WI38 (cell line): ENCODE measurements around the gene NRTN.
A peak's percentile ranks its signal among the peaks of the same experiment; 100 is the strongest.

Experiments used
- H3K4me3 ChIP-seq: 2 replicates; pipeline ENCODE4 v1.5.1; 2011; ENCODE audit warnings: low read depth, mild to moderate bottlenecking, control low read depth, low read length
- CTCF ChIP-seq: IDR thresholded peaks from 2 replicates; pipeline ENCODE4 v1.5.1; 2012; ENCODE audit warnings: low read depth, mild to moderate bottlenecking, control low read depth, low read length

NRTN gene

DNA sequence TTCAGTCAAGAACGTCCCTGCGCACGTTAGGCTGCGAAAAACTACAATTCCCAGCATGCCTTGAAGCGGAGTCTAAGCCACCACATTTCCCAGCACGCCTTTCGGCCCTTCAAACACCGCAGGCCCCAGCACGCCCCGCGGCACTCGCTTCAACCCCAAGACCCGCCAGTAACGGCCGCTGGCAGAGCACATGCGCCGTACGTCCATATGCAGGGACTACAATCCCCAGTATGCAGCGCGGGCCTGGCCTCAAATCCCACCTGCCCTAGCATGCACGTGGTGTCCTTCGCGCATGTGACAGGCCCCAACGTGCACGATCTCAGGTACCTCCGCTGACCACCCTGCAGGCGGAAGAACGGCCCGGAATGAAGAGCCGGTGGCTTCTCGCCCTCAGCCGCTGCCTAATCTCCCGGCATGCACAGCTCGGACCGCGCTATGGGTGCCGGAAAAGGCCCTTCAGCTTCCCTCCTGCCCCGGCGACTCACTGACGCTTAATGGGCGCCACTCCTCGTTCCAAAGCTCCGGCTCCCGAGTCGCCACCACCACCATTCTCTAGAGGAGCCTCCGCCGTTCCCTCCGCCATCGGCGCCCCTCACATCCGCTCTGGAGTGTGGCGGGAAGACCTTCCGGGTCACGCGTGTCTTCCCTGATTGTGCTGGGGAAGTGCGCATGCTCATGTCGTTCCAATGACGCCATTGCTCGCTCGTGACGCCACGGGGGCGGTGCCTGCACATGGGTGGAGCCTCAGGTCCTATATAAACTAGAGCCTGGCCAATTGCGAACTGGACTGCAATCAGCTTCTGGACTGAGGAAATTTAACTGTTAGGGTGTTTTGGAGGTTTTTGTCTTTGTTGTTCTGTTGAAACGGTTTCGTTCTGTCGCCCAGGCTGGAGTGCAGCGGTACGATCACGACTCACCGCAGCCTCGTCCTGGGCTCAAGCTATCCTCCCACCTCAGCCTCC, 14.0 kb upstream of the NRTN start, which contains the start of gene DUS3L:
TSS of gene DUS3L (minus strand) at position 605 of the 962 bp plus-strand sequence. CDS start at position 583, 22 bp downstream.
- H3K4me3 ChIP-seq, result peak within 1 kb of the TSS; percentile 87
- no peak for TF ChIP-seq CTCF

- H3K4me3 ChIP-seq, result no peak overlapping the region
- no peak for TF ChIP-seq CTCF
Measured at GRCh38 chr19:5792224-5792623, 12.6 kb upstream of the NRTN start.

DNA sequence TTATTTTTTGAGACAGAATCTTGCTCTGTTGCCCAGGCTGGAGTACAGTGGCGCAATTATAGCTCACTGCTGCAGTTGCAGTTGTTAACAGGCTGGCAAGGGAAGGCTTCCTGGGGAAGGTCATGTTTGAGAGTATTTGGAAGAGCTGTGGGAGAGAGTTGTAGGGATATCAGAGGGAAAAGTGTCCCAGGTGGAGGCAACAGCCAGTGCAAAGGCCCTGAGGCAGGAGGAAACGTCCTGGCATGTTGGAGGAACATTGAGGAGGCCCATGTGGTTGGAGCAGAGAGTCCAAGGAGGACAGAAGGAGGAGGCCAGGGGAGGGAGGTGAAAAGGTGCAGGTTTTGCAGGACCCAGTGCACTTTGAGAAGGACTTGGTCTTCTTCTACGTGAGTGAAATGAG, 11.7 kb upstream of the NRTN start:
- no peak for TF ChIP-seq CTCF
- no peak overlapping the region for H3K4me3 ChIP-seq

GRCh38 chr19:5795382-5795919, 9.4 kb upstream of the NRTN start:
- TF ChIP-seq CTCF, result no peak
- H3K4me3 ChIP-seq, result no peak overlapping the region

- no peak overlapping the region for H3K4me3 ChIP-seq
- TF ChIP-seq CTCF, result no peak
Measured at GRCh38 chr19:5798244-5798643, 6.6 kb upstream of the NRTN start.

DNA sequence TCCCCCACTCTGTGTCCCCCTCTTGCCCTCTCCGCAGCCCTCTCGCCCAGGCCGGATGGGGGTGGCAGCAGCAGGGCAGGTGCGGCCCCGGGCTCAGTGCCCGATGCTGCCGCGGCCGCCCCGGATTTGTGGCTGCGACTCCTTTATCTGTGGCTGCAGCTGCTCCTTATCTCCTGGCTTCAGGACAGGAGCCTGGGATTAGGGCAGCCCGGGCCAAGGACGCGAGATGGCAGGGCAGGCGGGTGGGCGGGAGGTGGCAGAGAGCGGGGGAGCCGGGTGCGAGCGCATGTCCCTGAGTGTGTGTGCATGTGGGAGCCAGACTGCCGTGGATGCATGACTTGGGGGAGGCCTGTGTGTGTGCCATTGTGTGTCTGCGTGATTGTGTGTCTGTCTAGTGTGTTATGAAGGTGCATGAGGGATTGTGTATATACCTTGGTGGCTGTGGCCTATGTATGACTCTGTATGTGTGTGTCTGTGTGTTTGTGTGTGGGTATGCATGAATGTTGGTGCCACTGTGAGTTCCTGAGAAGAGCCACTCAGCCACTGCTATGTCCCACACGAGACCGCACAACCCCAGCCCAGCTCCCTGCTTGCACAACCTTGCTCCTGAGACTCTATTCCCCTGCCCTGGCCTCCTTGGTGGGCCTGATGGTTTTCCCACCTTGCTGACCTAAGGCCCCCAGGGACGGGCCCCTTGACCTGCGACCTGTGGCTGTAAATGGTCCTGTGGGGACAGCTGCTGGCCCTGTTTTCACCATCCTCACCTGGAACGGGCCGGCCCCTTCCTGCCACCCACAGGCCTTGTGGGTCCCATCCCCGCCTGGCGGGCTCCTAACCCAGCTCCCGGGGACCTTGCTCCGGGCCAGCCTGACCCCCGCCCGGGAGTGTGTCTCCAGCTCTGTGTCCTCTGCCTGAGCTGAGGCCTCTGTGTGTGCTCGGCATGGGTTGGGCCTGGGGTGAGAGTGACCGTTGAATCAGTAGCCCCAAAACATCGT, 5.3 kb upstream of the NRTN start:
- TF ChIP-seq CTCF, result no peak

More for the DNA sequence above, 5.3 kb upstream of the NRTN start:
- H3K4me3 ChIP-seq, result no peak overlapping the region
